KOPT-K1 (cell line): ENCODE results near the gene GID8.

Experiments used
- H3K27ac ChIP-seq: fragments of 200-600 bp; sonication (generic); 2 replicates; pipeline ENCODE4 v1.5.1; 2016; ENCODE audit warnings: antibody characterized with exemption, mild to moderate bottlenecking, low read depth, low read length; ENCODE audit not compliant: poor library complexity, severe bottlenecking
- H3K36me3 ChIP-seq: fragments of 200-600 bp; sonication (generic); 2 replicates; pipeline ENCODE4 v1.5.1; 2017; ENCODE audit warnings: antibody characterized with exemption, mild to moderate bottlenecking, low read length, moderate library complexity; ENCODE audit not compliant: insufficient read depth
- H3K9me3 ChIP-seq: fragments of 200-600 bp; sonication (generic); 2 replicates; pipeline ENCODE4 v1.5.1; 2017; ENCODE audit warnings: antibody characterized with exemption, low read length, mild to moderate bottlenecking; ENCODE audit not compliant: insufficient read depth, poor library complexity, severe bottlenecking

Gene GID8

DNA sequence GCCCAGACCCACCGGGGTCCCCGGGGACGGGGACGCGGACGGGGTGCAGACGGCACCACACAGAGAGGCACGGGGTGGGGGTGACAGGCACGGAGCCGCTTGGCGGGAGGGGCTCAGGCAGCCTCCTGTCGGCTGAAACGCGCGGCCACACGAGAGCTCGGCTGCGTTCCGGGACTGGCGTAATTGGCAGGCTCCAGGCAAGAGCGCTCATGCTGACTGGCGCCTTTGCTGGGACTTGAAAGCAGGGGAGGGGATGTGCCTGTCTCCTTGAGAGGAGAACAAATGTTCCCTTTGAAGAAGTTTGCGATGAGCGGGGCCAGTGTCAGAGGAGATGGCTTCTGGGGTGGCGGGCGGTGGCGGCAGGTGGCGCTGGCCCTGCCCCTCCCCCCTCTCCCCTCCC, 43.0 kb downstream of the GID8 start:
- Histone ChIP-seq H3K27ac (peak overlapping the region; percentile 71), H3K9me3 (no peaks in the 10 kb centered on the region), H3K36me3 (no peaks in the 10 kb centered on the region)

DNA sequence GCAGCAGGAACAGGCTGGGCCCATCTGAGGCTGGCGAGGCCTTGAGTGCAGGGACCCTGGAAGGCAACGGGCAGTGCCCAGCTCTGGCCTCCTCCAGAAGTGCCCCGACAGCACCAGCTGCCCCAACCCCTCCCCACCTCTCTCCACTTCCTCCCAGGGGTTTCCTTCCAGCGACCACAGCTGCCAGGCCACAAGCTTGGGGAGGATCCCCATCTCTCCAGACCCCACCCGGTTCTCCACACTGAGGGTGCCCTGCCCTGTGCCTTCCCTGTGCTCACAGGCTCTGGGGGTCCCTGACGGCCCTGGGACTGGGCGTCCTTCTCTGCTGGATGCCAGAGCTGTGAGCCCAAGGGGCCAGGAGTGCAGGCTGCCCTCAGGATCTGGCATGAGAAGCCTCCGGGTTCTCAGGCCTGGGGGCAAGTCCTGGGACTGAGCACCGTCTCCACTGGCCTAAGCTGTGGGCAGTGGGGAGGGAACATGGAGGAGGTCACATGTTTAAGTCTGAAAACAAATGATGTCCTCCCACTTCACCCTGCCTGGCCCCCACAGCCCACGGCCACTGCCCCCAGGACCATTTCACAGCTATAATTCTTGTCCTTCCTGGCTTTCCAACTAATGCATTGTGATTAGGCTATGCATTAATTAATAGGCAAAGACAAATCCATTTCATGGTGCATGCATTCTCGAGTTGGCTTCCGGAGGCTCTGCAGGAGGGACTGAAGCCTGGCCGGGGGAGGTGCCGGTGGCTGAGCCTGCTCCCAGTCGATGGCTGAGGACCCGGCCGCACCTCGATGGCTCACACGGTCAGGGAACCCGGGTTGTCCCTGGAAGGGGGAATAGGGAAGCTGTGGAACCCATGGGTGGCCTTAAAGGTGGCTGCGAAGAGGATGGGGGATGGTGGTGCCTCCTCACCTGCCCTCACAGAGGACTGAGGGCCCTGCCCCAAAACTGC, 44.5 kb downstream of the GID8 start:
- H3K27ac ChIP-seq: peak overlapping the region; percentile 38
- no peaks in the 10 kb centered on the region for H3K36me3 ChIP-seq
- no peaks in the 10 kb centered on the region for H3K9me3 ChIP-seq

DNA sequence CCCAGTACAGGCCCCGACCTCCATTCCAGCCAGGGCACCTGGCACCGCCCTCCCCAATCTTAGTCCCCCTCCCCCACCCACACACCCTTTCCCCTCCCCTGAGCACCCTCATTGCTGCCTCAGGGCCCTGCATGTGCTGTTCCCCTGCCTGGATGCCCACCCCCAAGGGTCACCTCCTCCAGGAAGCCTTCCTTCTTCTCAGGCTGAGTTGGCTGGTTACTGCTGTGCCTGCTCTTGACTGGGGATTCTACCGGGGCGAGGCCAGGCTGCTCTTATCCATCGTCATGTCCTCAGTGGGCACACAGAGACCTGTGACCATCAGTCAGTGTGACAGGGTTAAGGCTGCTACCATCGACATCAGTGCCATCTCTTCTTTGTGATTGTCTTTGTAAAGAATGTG, 45.3 kb downstream of the GID8 start:
- no peaks in the 10 kb centered on the region for H3K36me3 ChIP-seq
- no peaks in the 10 kb centered on the region for H3K9me3 ChIP-seq
- H3K27ac ChIP-seq: no peak overlapping the region

DNA sequence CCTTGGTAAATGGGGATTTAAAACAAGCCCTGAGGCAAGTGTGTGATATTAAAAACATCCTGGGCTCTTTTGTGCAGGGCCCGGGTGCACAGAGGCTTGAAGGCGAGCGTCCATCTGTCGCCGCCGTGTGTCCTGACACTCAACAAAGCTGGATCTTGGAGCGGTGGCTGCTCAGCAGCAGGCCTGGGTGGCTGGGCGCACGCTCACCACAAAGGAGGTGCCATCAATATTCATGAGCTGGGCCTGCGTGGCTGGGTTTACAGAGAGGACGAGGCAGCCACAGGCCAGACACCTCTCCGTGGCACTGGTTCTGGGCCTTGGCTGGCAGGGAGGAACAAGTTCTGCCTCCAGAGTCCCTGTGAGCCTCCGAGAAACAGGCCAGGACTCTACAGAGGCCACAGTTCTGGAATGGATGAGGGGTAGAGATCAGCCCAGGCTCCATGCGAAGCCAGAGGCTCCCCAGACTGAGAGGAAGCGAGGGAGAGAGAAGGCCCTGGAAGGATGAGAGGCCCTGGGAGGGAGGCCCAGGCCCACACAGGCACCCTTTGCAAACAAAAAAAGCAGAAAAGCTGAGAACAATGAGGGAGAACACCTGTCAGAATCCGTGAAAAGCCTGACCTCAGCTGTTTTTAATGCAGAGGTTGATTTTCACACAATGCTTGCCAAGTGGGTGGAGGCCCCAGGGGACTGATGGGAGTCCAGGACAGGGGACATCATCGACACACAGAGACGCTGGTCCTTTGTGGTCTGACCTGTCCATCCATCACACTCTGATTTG, 46.9 kb downstream of the GID8 start:
- Histone ChIP-seq H3K36me3 (no peaks in the 10 kb centered on the region), H3K27ac (no peak overlapping the region), H3K9me3 (no peaks in the 10 kb centered on the region)

DNA sequence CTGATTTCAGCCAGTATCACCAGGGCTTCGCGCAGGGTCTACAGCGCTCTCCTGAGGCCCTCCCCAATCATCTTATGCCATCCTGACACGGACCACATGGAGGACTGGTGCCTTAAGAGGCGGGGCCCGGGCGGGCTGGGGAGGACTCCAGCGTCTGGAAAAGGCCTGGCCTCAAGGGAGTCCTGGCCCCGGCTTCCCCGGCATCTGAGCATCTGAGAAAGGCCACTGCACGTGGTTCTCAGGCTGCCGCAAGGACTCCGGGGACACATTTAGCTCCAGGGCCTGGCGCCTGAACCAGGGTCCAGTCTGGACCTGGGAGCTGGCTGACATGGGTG, 47.5 kb downstream of the GID8 start:
- no peaks in the 10 kb centered on the region for H3K9me3 ChIP-seq
- H3K36me3 ChIP-seq: no peaks in the 10 kb centered on the region
- H3K27ac ChIP-seq: no peak overlapping the region

DNA sequence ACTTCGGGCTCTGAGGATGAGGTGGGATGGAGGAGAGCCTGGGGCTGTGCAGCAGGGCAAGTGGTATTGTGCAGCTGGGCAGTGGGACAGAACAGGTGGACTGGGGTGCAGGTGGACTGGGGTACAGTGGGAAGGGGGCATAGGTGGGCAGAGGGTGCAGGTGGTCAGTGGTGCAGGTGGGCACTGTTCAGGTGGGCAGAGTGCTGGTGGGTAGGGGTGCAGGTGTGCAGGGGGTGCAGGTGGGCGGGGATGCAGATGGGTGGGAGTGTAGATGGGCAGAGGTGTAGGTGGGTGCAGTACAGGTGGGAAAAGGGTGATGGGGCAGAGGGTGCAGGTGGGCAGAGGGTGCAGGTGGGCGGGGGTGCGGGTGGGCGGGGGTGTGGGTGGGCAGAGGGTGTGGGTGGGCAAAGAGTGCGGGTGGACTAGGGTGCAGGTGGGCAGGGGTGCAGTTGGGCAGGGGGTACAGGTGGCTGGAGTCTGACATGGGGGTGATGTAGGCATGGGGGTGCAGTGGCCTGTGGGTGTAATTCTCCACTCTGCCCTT, 48.4 kb downstream of the GID8 start:
- no peaks in the 10 kb centered on the region for H3K36me3 ChIP-seq
- H3K9me3 ChIP-seq: no peaks in the 10 kb centered on the region
- H3K27ac ChIP-seq: no peak overlapping the region

DNA sequence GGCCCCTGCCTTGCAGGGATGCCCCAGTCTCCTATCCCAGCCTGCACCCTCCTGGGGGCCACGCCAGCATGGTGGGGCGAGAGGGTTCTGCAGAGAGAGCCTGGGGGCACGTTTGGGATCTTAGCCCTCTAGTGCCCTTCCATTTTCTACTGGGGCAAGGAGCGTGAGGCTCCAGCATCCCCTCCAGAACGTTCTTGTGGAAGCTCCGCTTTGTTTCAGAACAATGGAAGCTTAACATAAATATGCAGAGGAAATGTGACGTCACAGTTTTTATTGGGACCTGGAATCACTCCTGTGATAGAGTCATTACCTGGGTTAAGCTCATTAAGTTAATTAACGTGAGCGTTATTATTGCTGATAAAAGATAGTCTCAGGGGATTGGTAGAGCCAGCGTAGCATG, 49.2 kb downstream of the GID8 start:
- Histone ChIP-seq H3K27ac (no peak overlapping the region), H3K36me3 (no peaks in the 10 kb centered on the region), H3K9me3 (no peaks in the 10 kb centered on the region)

DNA sequence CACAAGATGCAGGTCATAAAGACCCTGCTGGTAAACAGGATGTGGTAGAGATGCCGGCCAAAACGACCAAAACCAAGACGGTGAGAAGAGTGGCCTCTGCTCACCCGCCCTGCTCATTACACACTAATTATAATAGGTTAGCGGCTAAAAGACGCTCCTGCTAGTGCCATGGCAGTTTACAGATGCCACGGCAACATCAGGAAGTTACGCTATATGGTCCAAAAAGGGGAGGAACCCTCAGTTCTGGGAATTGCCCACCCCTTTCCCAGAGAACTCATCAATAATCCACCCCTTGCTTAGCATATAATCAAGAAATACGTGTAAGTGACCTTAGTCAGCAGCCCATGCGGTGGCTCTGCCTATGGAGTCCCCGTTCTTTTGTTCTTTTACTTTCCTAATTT, 51.3 kb downstream of the GID8 start:
- no peaks in the 10 kb centered on the region for H3K9me3 ChIP-seq

DNA sequence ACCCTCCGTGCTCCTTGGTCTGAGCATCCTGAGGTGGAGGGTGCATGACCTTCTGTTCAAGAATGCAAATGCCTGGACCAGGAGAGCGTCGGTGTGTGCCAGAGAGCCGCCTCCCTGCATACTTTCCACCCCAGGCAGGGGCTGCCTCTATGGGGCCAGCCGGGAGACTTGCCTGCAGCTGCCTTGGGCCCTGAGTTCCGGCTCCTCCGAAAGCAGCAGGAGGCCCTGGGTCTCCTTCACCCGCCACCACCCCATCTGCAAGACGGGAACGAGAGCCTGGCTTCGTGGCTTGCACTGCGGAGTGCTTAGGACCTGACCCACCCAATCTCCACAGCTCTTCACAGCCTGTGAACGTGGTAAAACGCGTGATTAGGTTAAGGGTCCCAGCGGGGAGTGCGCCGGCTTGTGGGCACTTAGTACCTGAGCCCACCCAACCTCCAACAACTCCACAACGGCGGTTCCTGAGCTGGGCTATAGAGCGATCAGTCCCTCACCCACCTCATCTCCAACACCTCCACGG, 52.4 kb downstream of the GID8 start:
- Histone ChIP-seq H3K9me3 (no peaks in the 10 kb centered on the region), H3K36me3 (no peaks in the 10 kb centered on the region), H3K27ac (no peak overlapping the region)

More for the DNA sequence above, 51.3 kb downstream of the GID8 start:
- peak overlapping the region; percentile 41 for H3K27ac ChIP-seq
- H3K36me3 ChIP-seq: no peaks in the 10 kb centered on the region

DNA sequence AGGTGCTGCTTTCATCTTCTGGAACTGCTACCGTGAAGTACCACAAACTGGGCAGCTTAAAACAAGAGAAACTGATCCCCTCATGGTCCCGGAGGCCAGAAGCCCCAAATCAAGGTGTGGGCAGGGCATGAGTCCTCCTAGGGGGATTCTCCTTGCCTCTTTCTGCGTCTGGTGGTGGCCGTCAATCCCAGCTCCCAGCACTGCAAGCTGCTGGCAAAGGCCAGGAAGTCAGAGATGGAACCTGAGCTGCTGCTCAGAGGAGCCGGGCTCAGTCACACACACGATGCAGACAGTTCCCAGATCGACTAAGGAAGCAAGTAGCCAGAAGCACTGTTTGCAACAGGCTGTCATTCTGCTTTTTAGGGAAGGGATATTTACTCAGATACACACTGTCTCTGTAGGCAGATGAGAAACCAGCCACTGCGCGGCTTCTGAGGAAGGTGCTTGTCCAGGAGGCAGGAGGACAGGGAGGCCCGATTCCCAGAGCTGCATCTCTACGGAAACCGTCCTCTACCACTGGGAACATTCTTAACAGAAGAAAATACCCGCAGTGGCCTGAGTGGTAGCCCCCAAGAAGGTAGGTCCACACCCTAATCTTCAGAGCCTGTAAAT, 53.4 kb downstream of the GID8 start:
- Histone ChIP-seq H3K9me3 (no peaks in the 10 kb centered on the region), H3K27ac (no peak overlapping the region), H3K36me3 (no peaks in the 10 kb centered on the region)

DNA sequence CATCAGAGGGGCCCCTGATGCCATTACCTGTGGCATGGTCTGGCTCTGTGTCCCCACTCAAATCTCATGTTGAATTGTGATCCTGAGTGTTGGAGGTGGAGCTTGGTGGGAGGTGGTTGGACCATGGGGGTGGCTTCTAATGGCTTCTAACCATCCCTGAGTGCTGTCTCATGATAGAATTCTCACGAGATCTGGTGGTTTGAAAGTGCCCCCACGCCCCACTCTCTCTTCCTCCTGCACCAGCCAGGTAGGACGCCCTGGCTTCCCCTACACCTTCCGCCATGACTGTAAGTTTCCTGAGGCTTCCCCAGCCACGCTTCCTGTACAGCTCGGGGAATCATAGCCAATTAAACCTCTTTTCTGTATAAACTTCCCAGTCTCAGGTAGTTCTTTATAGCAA, 53.9 kb downstream of the GID8 start:
- Histone ChIP-seq H3K27ac (no peak overlapping the region), H3K9me3 (no peaks in the 10 kb centered on the region)

DNA sequence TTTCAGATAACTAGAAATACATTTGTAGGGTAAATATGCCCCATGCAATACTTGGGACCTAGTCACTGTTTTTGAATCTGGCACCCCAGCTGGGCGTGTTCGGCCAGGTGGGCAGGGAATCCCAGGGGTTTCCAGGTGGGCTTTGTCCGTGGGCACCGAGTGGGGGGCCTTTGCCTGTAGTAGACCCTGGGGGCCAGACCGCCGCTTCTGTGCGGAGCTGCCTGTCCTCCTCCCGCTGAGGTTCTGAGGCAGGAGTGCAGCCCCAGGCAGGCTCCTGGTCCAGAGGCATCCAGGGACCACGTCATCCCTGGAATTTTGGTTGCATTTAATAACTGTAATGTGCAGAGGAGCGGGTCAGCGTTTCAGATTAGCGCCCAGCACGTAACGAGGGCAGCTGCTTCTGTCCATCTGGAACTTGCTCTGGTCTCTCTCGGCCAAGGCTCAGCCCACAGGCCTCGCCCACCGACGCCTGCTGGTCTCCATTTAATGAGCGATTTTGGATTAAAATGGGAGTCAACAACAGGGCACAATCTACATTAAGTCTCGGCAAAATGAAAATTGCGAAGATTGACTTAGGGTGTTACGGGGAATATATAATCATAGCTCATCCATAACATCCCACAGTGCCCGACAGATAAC, 56.0 kb downstream of the GID8 start:
- H3K9me3 ChIP-seq: no peaks in the 10 kb centered on the region
- no peaks in the 10 kb centered on the region for H3K36me3 ChIP-seq
- no peak overlapping the region for H3K27ac ChIP-seq

More for the DNA sequence above, 53.9 kb downstream of the GID8 start:
- H3K36me3 ChIP-seq: no peaks in the 10 kb centered on the region

DNA sequence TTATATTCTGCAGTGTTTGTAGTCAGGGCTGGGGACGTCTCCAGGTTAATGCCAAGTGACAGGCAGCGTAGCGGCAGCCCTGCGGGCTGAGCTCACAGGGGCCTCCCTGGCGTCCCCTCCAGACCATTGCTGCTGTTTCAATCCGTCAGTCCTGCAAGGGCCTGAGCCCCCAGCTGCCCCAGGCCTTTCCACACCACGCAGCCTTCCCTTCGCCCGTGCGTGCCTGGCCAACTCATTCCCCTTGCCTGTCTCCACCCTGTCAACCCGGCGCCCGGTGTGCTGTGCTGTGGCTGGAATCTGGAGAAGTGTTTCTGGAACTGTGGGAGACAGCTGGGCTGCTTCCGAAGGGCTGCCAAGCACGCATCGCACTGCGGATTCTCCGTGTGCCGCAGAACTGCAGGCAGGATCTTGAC, 56.9 kb downstream of the GID8 start:
- H3K36me3 ChIP-seq: no peaks in the 10 kb centered on the region
- H3K9me3 ChIP-seq: no peaks in the 10 kb centered on the region
- no peak overlapping the region for H3K27ac ChIP-seq

DNA sequence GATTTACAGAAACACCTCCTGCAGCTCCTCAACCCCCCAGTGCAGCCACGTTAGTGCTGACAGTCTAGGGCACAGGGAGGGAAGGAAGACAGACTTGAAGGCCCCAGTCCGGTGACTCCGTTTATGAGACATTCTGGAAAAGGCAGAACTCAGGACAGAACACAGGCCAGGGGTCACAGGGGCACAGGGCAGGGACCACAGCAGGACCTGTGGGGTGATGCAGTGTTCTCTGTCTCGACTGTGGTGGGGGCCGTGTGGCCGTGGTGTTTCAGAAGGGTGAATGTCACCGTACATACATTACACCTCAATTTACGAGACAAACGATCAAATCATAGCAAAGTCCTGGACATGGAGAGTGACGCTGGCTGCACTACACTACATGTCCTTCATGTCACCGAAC, 57.5 kb downstream of the GID8 start:
- Histone ChIP-seq H3K36me3 (no peaks in the 10 kb centered on the region), H3K27ac (no peak overlapping the region), H3K9me3 (no peaks in the 10 kb centered on the region)
